Measurements from ENCODE around the gene HTR3A.

DNA sequence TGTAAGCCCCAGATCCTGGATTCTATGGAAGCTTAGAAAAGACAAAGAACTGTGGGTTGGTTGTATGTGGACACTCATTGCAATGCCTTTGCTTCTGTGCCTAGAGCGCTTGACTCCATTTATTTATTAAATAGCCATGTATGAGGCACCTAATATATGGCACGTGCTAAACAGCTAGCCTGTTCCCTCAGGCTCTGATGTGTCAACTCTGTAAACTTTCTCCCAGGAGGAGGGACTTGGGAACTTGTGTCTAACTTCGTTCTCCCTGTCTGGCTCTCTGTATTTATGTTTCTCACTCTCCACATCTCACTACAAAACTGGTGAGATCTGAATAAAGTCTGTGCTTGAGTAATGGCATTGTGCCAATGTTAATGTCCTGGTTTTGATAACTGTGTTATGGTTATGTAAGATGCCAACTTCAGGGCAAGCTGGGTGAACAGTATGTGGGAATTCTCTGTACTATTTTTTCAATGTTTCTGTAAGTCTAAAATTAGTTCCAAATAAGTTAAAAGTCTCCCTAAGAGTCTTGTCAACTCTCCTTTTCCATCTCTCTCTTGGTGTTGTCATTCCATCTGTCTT is 50.5 kb downstream of the HTR3A start:
- TF ChIP-seq SUZ12 (IDR thresholded peaks at IDR 0.05; ENCODE audit: extremely low read depth, insufficient read depth, insufficient read length) (no peak), ZNF274 (IDR thresholded peaks at IDR 0.05; ENCODE audit: low read depth, low read length) (no peak), YY1 (IDR thresholded peaks at IDR 0.05; ENCODE audit: insufficient read depth, insufficient read length) (no peak)
